Transverse colon (tissue), 4 donors: Measurements from ENCODE around the gene ARSI. TPM values are rescaled to one million over a fixed set of nuclear protein-coding genes. Genes with fewer than 3 reads are reported as not detected.

Source experiments
- DNase-seq: peaks from one replicate; pipeline ENCODE4 v3.0.0-alpha.2; 2019
- H3K27ac ChIP-seq, 4 donors: fragments of 200-600 bp; sonication (generic); 2 replicates each; pipeline ENCODE4 v1.5.1; 2016 to 2018; ENCODE audit warnings: inconsistent platforms in 4 of 4
- H3K27me3 ChIP-seq: fragments of 200-600 bp; sonication (generic); 2 replicates; pipeline ENCODE4 v1.5.1; 2017; ENCODE audit warnings: inconsistent platforms
- H3K36me3 ChIP-seq, 4 donors: fragments of 200-600 bp; sonication (generic); 2 replicates each; pipeline ENCODE4 v1.5.1; 2017 to 2019; ENCODE audit warnings: inconsistent platforms in 4 of 4
- H3K4me1 ChIP-seq, 4 donors: fragments of 200-600 bp; sonication (generic); 2 replicates each; pipeline ENCODE4 v1.5.1; 2017 to 2020; ENCODE audit warnings: inconsistent platforms in 4 of 4
- H3K4me3 ChIP-seq, 4 donors: fragments of 200-600 bp; sonication (generic); 1 replicate in 1 of 4; 2 replicates in 3 of 4; pipeline versions ENCODE4 v1.5.1 to v1.6.1; 2017 to 2019; ENCODE audit warnings: inconsistent platforms in 4 of 4
- H3K9me3 ChIP-seq, 2 donors: fragments of 200-600 bp; sonication (generic); 2 replicates each; pipeline ENCODE4 v1.5.1; 2017 to 2019; ENCODE audit warnings: inconsistent platforms in 2 of 2
- EP300 ChIP-seq: sonication (generic); formaldehyde crosslinking; IDR thresholded peaks from one replicate; pipeline ENCODE4 v1.6.1; 2017; ENCODE audit warnings: antibody characterized with exemption, low read depth
- POLR2A ChIP-seq: fragments of 450-650 bp; IDR thresholded peaks from one replicate; pipeline ENCODE4 v1.6.1; 2016; ENCODE audit warnings: antibody characterized with exemption, mild to moderate bottlenecking, moderate library complexity
- POLR2AphosphoS5 ChIP-seq, 3 donors: sonication (generic); formaldehyde crosslinking; IDR thresholded peaks; one replicate each; pipeline ENCODE4 v1.6.1; 2016; ENCODE audit warnings: antibody characterized with exemption in 3 of 3
- WGBS, 2 donors: methylation state at CpG; one replicate each; pipeline ENCODE4 v1.1.5; 2018; ENCODE audit warnings: low coverage in 1 of 2; 5-methylcytosine and 5-hydroxymethylcytosine counted together
- in situ Hi-C, 4 donors: fragments of 200-750 bp; cut with MboI; loops; one replicate each; pipeline versions ENCODE4 v1.15.0 to v1.15.1; 2017; ENCODE audit warnings: low sequenced_read_pairs in 3 of 4, low pct_ligation_motif_present in 1 of 4, low pct_unique_long_range_greater_than_20kb in 1 of 4
- intact Hi-C: fragments of 100-400 bp; cut with DNase I; formaldehyde crosslinking; loops from one replicate; pipeline ENCODE4 v1.15.1; 2023; ENCODE audit warnings: low total_unique reads
- total RNA-seq, 4 donors: library from RNA; depleted of rRNA; stranded (reverse); fragments of >200 nt; gene quantifications; one replicate each; pipeline ENCODE4 v1.1.0, GENCODE V29; 2016
- TF ChIP-seq, protein P1 (sequence below), 5 experiments: fragments of 200-600 bp in 3 of 5; fragments of 450-650 bp in 2 of 5; sonication (generic) in 3 of 5; IDR thresholded peaks; 1 replicate in 2 of 5; 2 replicates in 3 of 5; pipeline ENCODE4 v1.5.1; 2016 to 2017; ENCODE audit warnings: antibody characterized with exemption in 5 of 5, inconsistent platforms in 3 of 5, mild to moderate bottlenecking in 2 of 5, moderate library complexity in 1 of 5

ARSI gene
- total RNA-seq, 4 donors from 2014 or later = 0.48 to 1.6 TPM; not detected in 2

DNA sequence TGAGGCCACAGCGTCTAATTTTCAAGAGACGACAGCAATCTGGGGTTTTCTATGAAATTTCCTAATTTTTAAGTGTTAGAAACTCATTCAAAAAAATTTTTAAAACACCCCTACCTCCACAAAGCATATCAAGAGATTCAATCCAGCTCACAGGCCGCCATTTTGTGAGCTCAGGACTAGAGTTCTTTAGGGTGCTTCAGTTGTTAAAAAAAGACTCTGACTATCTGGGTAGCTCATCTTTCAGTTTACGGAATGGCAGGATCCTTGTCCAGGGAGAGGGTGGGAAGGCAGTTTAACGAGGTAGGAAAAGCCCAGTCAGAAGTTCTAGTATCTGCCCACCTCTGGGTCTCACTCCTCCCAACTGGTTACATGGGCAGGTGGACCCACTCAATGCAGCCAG is 56.3 kb downstream of the ARSI start:
- Histone ChIP-seq H3K27me3 (no peaks in the 10 kb centered on the region), H3K27ac (no peak overlapping the region), H3K4me3 (no peak overlapping the region), H3K4me1 (peaks cover 0 to 4% (median 0%) of the 10 kb centered on the region in 4 donors), H3K9me3 (no peaks in the 10 kb centered on the region), H3K36me3 (no peaks in the 10 kb centered on the region)
- intact Hi-C loops (no loop called here), in situ Hi-C loops (no loop called here)
- 91 to 100% methylated on average over 2 to 5 of the region's 5 CpGs for WGBS, 2 donors
- DNase-seq = no peak
- TF ChIP-seq POLR2A (no peak), EP300 (no peak), POLR2AphosphoS5 (IDR thresholded peaks at IDR 0.05) (no peak)
- TF ChIP-seq, protein P1, sequence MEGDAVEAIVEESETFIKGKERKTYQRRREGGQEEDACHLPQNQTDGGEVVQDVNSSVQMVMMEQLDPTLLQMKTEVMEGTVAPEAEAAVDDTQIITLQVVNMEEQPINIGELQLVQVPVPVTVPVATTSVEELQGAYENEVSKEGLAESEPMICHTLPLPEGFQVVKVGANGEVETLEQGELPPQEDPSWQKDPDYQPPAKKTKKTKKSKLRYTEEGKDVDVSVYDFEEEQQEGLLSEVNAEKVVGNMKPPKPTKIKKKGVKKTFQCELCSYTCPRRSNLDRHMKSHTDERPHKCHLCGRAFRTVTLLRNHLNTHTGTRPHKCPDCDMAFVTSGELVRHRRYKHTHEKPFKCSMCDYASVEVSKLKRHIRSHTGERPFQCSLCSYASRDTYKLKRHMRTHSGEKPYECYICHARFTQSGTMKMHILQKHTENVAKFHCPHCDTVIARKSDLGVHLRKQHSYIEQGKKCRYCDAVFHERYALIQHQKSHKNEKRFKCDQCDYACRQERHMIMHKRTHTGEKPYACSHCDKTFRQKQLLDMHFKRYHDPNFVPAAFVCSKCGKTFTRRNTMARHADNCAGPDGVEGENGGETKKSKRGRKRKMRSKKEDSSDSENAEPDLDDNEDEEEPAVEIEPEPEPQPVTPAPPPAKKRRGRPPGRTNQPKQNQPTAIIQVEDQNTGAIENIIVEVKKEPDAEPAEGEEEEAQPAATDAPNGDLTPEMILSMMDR (IDR thresholded peaks at IDR 0.05) = no peak

Other genes with a start within 250 kb of the ARSI start
- 10 to 100 TPM in 3 of 4 donors, under 1 TPM in 1; 0.60 to 38.9 (median 14.7) TPM for gene CSF1R, start 216.4 kb downstream of the ARSI start, total RNA-seq
- 10 to 100 TPM; 20.2 to 56.3 (median 28.3) TPM for gene PDGFRB, start 147.1 kb downstream of the ARSI start, total RNA-seq
- gene CDX1, start 136.1 kb downstream of the ARSI start, total RNA-seq = 100 to 1,000 TPM; 249 to 540 (median 360) TPM
- 10 to 100 TPM; 19.5 to 67.7 (median 21.3) TPM for gene SLC6A7, start 112.8 kb downstream of the ARSI start, total RNA-seq
- gene CAMK2A, start 13.1 kb downstream of the ARSI start, total RNA-seq = under 1 TPM in 2 of 4 donors, not detected in 2; 0.32 to 0.82 TPM
- gene TCOF1, start 54.8 kb upstream of the ARSI start, total RNA-seq = 10 to 100 TPM; 12.0 to 87.2 (median 31.3) TPM
- gene CD74, start 110.0 kb upstream of the ARSI start, total RNA-seq = 100 to 1,000 TPM in 3 of 4 donors, 10 to 100 TPM in 1; 54.3 to 451 (median 259) TPM
- 1,000 to 10,000 TPM; 1,179 to 2,387 (median 1,878) TPM for gene RPS14, start 146.8 kb upstream of the ARSI start, total RNA-seq
- 100 to 1,000 TPM in 1 of 4 donors, 10 to 100 TPM in 3; 68.8 to 104 (median 96.4) TPM for gene NDST1, start 205.2 kb upstream of the ARSI start, total RNA-seq